Measurements from ENCODE around the gene ANXA2. TPM values are rescaled to one million over a fixed set of nuclear protein-coding genes. Genes with fewer than 3 reads are reported as not detected.

The ANXA2 gene
- total and polyA plus RNA-seq, 2 donors (not counting 1 experiment from before 2014, with no cell fraction given), result 116 to 133 TPM

DNA sequence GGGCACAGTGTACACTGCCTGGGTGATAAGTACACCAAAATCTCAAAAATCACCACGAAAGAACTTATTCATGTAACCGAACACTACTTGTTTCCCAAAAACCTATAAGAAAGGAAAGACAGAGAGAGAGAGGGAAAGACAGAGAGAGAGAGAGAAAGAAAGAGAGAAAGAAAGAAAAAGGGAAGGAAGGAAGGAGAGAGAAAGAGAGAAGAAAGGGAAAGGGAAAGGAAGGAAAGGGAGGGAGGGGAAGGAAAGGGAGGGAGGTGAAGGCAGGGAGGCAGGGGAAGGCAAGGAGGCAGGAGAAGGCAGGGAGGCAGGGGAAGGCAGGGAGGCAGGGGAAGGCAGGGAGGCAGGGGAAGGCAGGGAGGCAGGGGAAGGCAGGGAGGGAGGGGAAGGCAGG is 48.2 kb downstream of the ANXA2 start:
- H2AFZ ChIP-seq (ENCODE audit: insufficient read depth, low read depth, low read length, poor library complexity, severe bottlenecking), result no peak overlapping the region
- H3K9me3 Mint-ChIP-seq (ENCODE audit: insufficient read depth), result no peaks in the 10 kb centered on the region
- no peak overlapping the region for H3K27ac ChIP-seq (ENCODE audit: low read length in 2 of 2)
- intact Hi-C loops (cut with micrococcal nuclease), result no loop called here
- no peaks in the 10 kb centered on the region for H3K27me3 ChIP-seq (replicated peaks in 1 of 4; ENCODE audit: control extremely low read depth in 1 of 4, control insufficient read depth in 3 of 4, insufficient read depth in 4 of 4, low read length in 3 of 4)
- no peak overlapping the region for H3K9ac ChIP-seq (ENCODE audit: low read length)
- POLR2A ChIA-PET, result no interaction called here
- CTCF ChIA-PET, result no interaction called here
- H3K36me3 ChIP-seq (replicated peaks in 1 of 2; ENCODE audit: control extremely low read depth in 1 of 2, control insufficient read depth in 1 of 2, extremely low read depth in 1 of 2, insufficient read depth in 2 of 2, low read length in 1 of 2), result peaks cover 4 to 67% of the 10 kb centered on the region in 2 experiments
- no peak overlapping the region for H3K4me3 Mint-ChIP-seq
- H3K4me1 ChIP-seq (ENCODE audit: control insufficient read depth in 2 of 2, insufficient read depth in 2 of 2, low read length in 2 of 2), result no peaks in the 10 kb centered on the region
- no CpG with 5 or more reads among the region's 2 CpGs for WGBS (ENCODE audit: insufficient coverage)
- H3K4me1 Mint-ChIP-seq, result no peaks in the 10 kb centered on the region
- H4K20me1 ChIP-seq (ENCODE audit: control insufficient read depth, insufficient read depth, low read length, poor library complexity, severe bottlenecking), result no peaks in the 10 kb centered on the region
- DNase-seq (no peak), ATAC-seq (ENCODE audit: low read depth) (no peak)
- H3K27me3 Mint-ChIP-seq, result no peaks in the 10 kb centered on the region
- no peak overlapping the region for H3K4me3 ChIP-seq (ENCODE audit: control extremely low read depth in 1 of 5, extremely low read depth in 1 of 5, insufficient read depth in 1 of 5, low read depth in 2 of 5, low read length in 4 of 5)
- no peak overlapping the region for H3K4me2 ChIP-seq (replicated peaks; ENCODE audit: low read depth, low read length, poor library complexity, severe bottlenecking)
- H3K27ac Mint-ChIP-seq, result no peak overlapping the region
- no peaks in the 10 kb centered on the region for H3K9me3 ChIP-seq (ENCODE audit: control extremely low read depth in 1 of 3, control insufficient read depth in 2 of 3, insufficient read depth in 1 of 3, low read length in 2 of 3)
- TF ChIP-seq EZH2 (IDR thresholded peaks at IDR 0.05; ENCODE audit: borderline replicate concordance, insufficient read depth, low read depth, low read length, poor library complexity, severe bottlenecking), result no peak
- TF ChIP-seq, protein P1, sequence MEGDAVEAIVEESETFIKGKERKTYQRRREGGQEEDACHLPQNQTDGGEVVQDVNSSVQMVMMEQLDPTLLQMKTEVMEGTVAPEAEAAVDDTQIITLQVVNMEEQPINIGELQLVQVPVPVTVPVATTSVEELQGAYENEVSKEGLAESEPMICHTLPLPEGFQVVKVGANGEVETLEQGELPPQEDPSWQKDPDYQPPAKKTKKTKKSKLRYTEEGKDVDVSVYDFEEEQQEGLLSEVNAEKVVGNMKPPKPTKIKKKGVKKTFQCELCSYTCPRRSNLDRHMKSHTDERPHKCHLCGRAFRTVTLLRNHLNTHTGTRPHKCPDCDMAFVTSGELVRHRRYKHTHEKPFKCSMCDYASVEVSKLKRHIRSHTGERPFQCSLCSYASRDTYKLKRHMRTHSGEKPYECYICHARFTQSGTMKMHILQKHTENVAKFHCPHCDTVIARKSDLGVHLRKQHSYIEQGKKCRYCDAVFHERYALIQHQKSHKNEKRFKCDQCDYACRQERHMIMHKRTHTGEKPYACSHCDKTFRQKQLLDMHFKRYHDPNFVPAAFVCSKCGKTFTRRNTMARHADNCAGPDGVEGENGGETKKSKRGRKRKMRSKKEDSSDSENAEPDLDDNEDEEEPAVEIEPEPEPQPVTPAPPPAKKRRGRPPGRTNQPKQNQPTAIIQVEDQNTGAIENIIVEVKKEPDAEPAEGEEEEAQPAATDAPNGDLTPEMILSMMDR (IDR thresholded peaks at IDR 0.05), result no peak
- no peaks in the 10 kb centered on the region for H3K79me2 ChIP-seq (ENCODE audit: control insufficient read depth, insufficient read depth, low read length)

DNA sequence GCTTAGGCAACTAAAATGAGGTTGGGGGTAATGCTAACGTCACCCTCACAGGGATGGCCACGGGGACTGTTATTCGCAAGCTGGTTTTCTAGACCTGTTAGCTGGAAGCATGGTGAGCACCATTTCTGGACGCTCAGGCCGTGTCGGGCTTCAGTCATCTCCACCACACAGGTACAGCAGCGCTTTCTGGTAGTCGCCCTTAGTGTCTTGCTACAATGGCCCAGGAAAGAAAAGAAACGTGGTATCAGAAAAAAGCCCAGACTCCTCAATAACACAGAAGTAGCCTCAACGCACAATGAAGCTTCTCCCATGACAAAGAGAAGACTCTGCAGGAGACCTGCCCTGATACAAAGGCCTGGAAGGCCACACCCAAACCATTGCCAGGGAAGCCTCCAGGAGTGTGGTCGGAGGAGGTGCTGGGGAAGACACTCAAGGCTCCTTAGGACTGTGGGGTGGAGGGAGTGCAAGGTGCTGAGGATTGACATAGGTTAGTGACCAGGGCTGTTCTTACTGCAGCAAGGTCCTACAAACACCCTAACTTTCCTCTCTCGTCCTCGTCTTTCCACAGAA is 50.2 kb downstream of the ANXA2 start:
- Histone ChIP-seq H3K4me1 (ENCODE audit: control insufficient read depth in 2 of 2, insufficient read depth in 2 of 2, low read length in 2 of 2) (no peaks in the 10 kb centered on the region), H4K20me1 (ENCODE audit: control insufficient read depth, insufficient read depth, low read length, poor library complexity, severe bottlenecking) (no peaks in the 10 kb centered on the region), H3K4me3 (ENCODE audit: control extremely low read depth in 1 of 5, extremely low read depth in 1 of 5, insufficient read depth in 1 of 5, low read depth in 2 of 5, low read length in 4 of 5) (no peak overlapping the region), H2AFZ (ENCODE audit: insufficient read depth, low read depth, low read length, poor library complexity, severe bottlenecking) (no peak overlapping the region), H3K27ac (ENCODE audit: low read length in 2 of 2) (no peak overlapping the region), H3K4me2 (replicated peaks; ENCODE audit: low read depth, low read length, poor library complexity, severe bottlenecking) (no peak overlapping the region), H3K9ac (ENCODE audit: low read length) (no peak overlapping the region), H3K9me3 (ENCODE audit: control extremely low read depth in 1 of 3, control insufficient read depth in 2 of 3, insufficient read depth in 1 of 3, low read length in 2 of 3) (no peaks in the 10 kb centered on the region), H3K79me2 (ENCODE audit: control insufficient read depth, insufficient read depth, low read length) (no peaks in the 10 kb centered on the region), H3K27me3 (replicated peaks in 1 of 4; ENCODE audit: control extremely low read depth in 1 of 4, control insufficient read depth in 3 of 4, insufficient read depth in 4 of 4, low read length in 3 of 4) (no peaks in the 10 kb centered on the region), H3K36me3 (replicated peaks in 1 of 2; ENCODE audit: control extremely low read depth in 1 of 2, control insufficient read depth in 1 of 2, extremely low read depth in 1 of 2, insufficient read depth in 2 of 2, low read length in 1 of 2) (peaks cover 4 to 49% of the 10 kb centered on the region in 2 experiments)
- Mint-ChIP-seq H3K4me1 (no peaks in the 10 kb centered on the region), H3K27me3 (no peaks in the 10 kb centered on the region), H3K4me3 (no peak overlapping the region), H3K27ac (no peak overlapping the region), H3K9me3 (ENCODE audit: insufficient read depth) (no peaks in the 10 kb centered on the region)
- DNase-seq (no peak), ATAC-seq (ENCODE audit: low read depth) (no peak)
- CTCF ChIA-PET, result interaction anchor here (0.8 to 2.0 kb wide), 3 partner anchors 11 to 100 kb away, joined by 3 to 7 read pairs (median 3); no protein-coding TSS in a partner anchor
- POLR2A ChIA-PET, result no interaction called here
- intact Hi-C loops (cut with micrococcal nuclease), result no loop called here
- TF ChIP-seq, protein P1 (IDR thresholded peaks at IDR 0.05), result no peak
- no peak for TF ChIP-seq EZH2 (IDR thresholded peaks at IDR 0.05; ENCODE audit: borderline replicate concordance, insufficient read depth, low read depth, low read length, poor library complexity, severe bottlenecking)
- 96% methylated on average over 9 of the region's 13 CpGs for WGBS (ENCODE audit: insufficient coverage)
